Endometrial microvascular endothelial cells (primary cell): ENCODE measurements around the gene ITGB1. TPM values are rescaled to one million over a fixed set of nuclear protein-coding genes. Genes with fewer than 3 reads are reported as not detected.
"Not testable (repeated sequence)": the region's sequence is repeated elsewhere in the genome, so short reads cannot be mapped to it uniquely, and the experiment has no call there.

ENCODE experiments used
- in situ Hi-C: cut with HindIII; loops from 2 replicates; pipeline ENCODE4 v1.10.0; 2017; ENCODE audit warnings: low sequenced_read_pairs, low pct_unique_long_range_greater_than_20kb; ENCODE audit errors: inconsistent ontology term
- total RNA-seq: library from RNA; depleted of rRNA; stranded (reverse); fragments of >200 nt; gene quantifications from one replicate; pipeline ENCODE4 v1.2.3, GENCODE V29; 2015; ENCODE audit errors: inconsistent ontology term

ITGB1 gene
- total RNA-seq, 1 donor from 2014 or later: 1,146 TPM

DNA sequence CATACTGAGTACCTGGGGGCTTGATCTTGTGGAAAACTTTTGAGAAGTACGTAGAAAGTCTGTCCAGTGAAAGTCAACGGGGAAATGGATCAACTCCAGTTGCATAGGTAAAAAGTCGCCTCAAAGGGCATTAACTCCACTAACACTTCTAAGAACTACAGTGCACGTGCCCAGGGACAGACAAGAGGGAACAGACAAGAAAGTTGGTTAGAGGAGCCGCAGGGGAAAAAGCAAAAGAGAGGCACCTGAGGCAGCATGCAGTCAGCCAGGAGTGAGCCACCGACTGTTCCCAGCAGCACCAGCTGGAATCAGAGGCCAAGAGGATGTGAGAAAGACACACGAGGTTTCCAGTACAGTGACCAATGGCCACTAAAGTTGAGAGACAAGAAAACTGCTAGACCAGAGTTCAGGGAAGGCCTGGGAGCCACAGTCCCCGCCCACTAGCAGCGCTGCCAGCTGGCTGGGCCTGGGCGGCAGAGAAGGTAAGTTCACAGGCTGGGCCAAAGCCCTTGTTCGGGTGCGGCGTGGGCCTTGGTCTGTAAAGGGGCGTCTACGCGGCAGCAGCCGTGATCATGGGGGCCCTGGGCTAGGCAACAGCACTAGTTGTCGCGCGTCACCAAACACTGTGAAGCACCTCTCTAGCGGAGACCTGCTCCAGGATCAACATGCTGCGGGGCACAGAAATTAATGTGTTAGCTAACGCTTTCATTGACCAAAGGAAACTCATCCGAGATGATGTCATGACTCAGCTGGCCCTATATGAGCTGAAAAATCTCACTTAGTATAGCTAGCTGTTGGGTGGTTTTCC lies 14.0 kb downstream of the ITGB1 start:
- in situ Hi-C loops: no loop called here

GRCh38 chr10:32943395-32943794 lies 14.6 kb downstream of the ITGB1 start:
- in situ Hi-C loops: no loop called here

GRCh38 chr10:32942081-32942480 lies 15.9 kb downstream of the ITGB1 start:
- in situ Hi-C loops: no loop called here

DNA sequence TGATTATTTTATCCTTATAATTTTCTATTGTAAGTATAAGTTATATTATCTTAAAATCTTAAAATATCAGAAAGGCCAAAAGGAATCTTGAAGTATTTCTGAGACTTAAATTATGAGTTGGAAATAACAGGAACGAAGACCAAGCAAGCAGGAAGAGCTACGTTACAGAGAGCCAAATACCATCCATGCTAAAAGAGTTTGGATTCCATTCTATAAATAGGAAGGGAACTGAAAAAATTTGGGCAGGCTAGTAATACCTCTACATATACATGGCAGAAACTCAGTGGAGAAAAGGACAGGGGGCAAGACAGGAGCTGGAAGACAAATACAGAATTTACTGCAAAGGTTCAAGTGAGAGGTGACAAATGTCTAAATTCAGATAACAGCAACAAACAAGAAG lies 16.7 kb downstream of the ITGB1 start:
- in situ Hi-C loops: no loop called here

DNA sequence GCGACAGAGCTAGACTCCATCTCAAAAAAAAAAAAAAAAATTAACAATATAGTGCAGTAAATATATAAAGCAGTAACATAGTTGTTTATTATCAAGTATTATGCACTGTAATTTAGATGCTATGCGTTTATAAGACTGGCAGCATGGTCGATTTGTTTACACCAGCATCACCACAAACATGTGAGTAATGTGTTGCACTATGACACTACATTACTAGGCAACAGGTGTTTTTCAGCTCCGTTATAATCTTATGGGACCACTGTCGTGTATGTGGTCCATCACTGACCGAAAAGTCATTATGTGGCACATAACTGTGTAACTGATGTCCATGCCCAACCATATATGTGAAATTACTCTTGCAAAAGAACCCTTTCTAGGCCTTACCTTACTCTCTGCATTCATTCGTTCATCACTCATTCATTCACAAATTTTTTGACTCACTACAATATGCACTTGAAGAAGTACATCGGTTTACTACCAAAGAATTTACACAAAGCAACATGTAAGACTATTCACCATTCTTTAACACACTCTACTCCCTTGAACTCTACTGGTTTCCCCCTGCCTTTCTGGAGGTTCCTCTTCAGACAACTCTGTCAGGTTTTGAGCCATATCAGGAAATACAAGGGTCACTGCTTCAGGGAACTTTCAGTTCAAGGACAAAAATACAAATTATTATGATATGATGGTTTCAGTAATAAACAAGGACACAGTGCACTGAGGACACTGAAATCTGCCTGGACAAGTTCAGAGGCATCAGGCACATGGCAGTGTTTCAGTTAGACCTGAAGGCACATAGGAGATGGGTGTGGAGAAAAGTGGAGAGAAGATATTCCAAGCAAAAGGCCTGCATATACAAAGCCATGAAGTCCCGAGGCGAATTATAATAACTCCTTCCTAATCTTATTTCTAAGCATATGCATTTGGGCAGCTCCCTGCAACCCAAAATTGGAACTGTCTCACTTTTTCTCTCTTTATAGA lies 17.4 kb downstream of the ITGB1 start:
- in situ Hi-C loops: no loop called here

GRCh38 chr10:32939296-32940111 lies 18.5 kb downstream of the ITGB1 start:
- in situ Hi-C loops: no loop called here

DNA sequence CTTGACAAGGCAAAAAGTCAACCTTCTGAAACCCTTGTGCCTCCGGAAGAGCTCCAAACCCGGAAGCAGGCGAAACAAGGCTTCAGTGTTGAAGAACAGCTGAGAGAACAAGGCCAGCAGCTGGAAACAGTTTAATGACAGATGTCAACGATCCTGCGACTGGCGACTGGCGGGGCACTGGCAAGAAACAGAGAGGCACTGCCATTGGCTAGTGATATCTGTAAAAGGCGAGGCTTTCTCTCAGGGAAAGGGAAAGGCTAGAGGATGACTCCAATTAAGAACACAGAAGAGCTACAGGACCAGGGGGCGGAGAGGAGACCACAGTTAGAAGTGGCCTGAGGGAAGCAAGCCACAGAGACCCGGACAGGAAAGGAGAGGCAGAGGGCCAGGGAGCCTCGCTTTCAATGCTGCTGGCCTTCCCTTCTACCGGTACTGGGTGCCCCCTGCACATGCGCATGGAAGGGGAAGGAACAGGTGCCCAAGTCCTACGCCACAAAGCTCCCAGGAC lies 19.4 kb downstream of the ITGB1 start:
- in situ Hi-C loops: no loop called here

- in situ Hi-C loops: no loop called here
Observed at GRCh38 chr10:32937911-32938424, 20.1 kb downstream of the ITGB1 start.

DNA sequence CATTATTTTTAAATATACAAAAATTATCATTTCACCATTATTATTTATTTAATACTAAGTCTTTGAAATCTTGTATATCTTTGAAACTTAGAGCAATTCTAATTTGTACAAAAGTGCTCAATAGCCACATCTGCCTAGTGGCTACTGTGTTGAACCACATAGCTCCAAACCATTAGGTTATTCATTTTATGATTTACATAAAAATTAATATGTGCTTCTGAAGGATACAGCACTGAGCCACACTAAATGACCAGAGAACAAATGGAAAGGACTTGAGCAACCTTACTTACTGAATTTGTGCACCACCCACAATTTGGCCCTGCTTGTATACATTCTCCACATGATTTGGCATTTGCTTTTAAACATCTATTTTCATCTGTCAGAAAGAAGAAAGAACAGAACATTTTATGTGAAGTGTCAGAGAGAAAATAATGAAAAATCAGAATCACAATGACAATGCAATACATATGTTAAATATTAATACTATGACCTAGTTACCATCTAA lies 25.8 kb downstream of the ITGB1 start:
- in situ Hi-C loops: no loop called here

DNA sequence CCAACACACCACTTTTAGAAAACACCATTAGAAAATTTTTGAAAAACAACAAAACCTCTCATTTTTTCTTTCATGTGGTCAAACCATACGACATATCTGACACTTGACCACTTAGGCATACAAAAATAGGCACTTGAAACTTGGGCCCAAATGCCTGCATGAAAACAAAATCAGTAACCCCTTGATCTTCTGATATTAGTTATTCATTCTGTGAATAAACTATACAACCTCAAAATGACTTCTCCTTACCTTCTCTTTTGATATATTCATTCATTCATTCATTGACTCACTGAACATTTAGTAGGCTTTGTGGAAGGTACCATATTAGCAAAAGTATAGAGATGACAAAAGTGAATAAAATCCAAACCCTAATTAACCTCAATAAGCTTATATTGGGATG lies 26.4 kb downstream of the ITGB1 start:
- in situ Hi-C loops: no loop called here

DNA sequence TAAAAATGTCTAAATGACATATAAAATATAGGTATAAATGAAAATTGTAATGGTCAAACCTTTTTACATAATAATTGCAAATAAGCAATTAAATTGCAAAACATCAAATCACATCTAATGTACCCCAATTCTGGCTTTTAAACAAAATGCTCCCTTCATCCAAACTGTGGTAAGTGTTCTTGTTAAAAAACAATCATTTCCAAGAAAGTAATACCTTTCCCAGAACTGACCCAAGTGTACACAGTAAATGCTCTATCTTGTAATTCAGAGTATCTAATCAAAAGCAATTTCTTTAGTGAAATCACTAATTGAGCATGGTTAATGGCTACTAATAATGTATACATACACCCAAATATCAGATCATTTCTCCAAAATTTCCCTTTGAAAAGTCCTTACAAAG lies 28.0 kb downstream of the ITGB1 start:
- in situ Hi-C loops: no loop called here

DNA sequence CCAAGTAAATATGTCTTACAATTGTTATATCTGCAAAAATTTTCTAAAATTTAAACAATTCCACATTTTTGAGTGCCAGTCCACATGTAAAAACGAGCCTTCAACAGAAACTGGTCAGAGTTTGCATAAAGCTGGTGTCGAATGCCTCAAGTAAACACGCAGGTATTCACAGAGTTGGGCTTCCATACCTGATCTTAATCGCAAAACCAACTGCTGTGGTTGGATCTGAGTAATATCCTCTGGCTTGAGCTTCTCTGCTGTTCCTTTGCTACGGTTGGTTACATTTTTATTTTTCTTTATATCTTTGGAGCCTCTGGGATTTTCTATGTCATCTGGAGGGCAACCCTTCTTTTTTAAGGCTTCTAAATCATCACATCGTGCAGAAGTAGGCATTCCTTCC lies 28.4 kb downstream of the ITGB1 start:
- in situ Hi-C loops: no loop called here

GRCh38 chr10:32927750-32928149 lies 30.3 kb downstream of the ITGB1 start:
- in situ Hi-C loops: no loop called here

DNA sequence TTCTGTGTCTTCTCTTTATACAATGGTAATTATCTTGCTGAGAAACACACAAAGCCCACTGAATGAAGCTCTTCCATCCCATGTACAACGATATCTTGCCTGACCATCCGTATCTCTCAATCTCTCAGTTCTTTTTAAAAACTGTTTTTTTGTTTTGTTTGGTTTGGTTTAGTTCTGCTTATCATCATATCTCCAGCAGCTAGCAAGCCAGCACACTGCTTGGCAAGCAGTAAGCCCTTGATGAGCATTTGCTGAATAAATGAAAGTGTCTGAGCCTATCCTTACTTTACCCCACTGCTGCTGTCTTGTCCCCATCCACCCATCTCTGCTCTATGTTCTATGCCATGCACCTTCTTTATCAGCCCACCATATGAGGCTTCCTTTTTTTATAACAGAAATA lies 34.2 kb downstream of the ITGB1 start:
- in situ Hi-C loops: no loop called here

DNA sequence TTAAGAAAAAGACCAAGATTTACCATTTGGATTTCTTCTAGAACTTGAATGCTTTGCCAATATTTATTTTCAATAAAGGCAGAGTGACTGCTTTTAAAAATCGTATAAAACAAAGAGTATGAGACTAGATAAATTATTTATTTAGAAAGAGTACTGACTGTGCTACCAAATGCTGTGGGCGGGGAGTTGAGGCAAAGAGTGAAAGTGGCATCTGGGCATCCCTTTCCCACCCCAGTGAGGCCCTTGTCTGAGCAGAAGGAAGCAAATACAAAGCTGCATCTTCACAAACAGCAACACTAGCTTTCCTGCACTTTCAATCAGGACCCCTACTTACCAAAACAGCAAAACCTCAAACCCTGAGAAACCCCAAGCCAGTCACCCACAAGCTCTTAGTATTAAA lies 34.9 kb downstream of the ITGB1 start:
- in situ Hi-C loops: no loop called here

DNA sequence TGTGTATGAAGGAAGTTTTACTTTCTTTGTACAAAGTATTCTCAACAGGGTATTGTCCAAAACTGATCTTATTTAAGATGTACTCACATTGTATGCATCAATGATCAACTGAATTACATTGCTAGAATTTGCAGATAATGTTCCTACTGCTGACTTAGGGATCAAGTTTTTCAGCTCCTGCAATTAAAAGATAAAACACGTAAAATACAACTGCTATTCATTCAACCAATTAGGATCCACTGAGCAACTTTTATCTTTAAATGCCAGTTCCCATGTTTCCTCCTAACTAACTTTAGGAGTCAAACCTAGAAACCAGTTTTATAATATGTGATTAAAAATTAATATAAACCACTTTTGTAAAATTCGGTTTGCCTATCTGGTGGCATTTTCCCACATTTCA lies 35.9 kb downstream of the ITGB1 start:
- in situ Hi-C loops: no loop called here

DNA sequence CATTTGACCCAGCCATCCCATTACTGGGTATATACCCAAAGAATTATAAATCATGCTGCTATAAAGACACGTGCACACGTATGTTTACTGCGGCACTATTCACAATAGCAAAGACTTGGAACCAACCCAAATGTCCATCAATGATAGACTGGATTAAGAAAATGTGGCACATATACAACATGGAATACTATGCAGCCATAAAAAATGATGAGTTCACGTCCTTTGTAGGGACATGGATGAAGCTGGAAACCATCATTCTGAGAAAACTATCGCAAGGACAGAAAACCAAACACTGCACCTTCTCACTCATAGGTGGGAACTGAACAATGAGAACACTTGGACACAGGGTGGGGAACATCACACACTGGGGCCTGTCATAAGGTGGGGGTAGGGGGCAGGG lies 40.2 kb downstream of the ITGB1 start:
- in situ Hi-C loops: not testable (repeated sequence)

- in situ Hi-C loops: no loop called here
Observed at GRCh38 chr10:32911285-32912016, 46.6 kb downstream of the ITGB1 start.
